Mucosa of descending colon (tissue), 3 donors: ENCODE measurements around the gene SMARCE1. TPM values are rescaled to one million over a fixed set of nuclear protein-coding genes. Genes with fewer than 3 reads are reported as not detected.

Experiments used
- ATAC-seq: fragments of 200-7000 bp; cut with Tn5 transposase; one replicate; pipeline ENCODE4 v1.9.1; 2020; ENCODE audit warnings: mild to moderate bottlenecking, moderate library complexity
- DNase-seq, 3 donors: peaks; one replicate each; pipeline ENCODE4 v3.0.0-alpha.2; 2020
- H3K36me3 ChIP-seq: fragments of 200-600 bp; one replicate; pipeline ENCODE4 v1.8.0; 2021; ENCODE audit warnings: low read depth, mild to moderate bottlenecking
- H3K4me1 ChIP-seq: fragments of 200-600 bp; one replicate; pipeline ENCODE4 v1.8.0; 2021; ENCODE audit warnings: low read depth, mild to moderate bottlenecking
- H3K4me3 ChIP-seq: fragments of 200-600 bp; one replicate; pipeline ENCODE4 v1.8.0; 2021; ENCODE audit warnings: mild to moderate bottlenecking
- H3K9me3 ChIP-seq: fragments of 200-600 bp; one replicate; pipeline ENCODE4 v1.8.0; 2021; ENCODE audit warnings: mild to moderate bottlenecking
- CTCF ChIP-seq: fragments of 200-600 bp; IDR thresholded peaks from one replicate; pipeline ENCODE4 v1.8.0; 2022; ENCODE audit warnings: antibody characterized with exemption, mild to moderate bottlenecking
- intact Hi-C, 2 donors: fragments of 100-400 bp; cut with DNase I in 1 of 2; cut with micrococcal nuclease in 1 of 2; formaldehyde crosslinking; loops; one replicate each; pipeline versions ENCODE4 v1.11.0 to v1.11.1; 2022; cut with DNase I, micrococcal nuclease
- long read RNA-seq, 2 donors: library from polyadenylated mRNA; unstranded; transcript quantifications; one replicate each; pipeline ENCODE4 v2.0.0, GENCODE V29; 2019 to 2021
- total RNA-seq, 3 donors: library from RNA; stranded (reverse); fragmentation: NEBNext Ultra II Directional in 2 of 3; extraction: Animal tissue kit (Norgen Biotek cat#: 25700) in 2 of 3; gene quantifications; one replicate each; pipeline versions ENCODE4 v1.2.1 to v1.2.4, GENCODE V29; 2021 to 2023
- donor health status: DM: no; HTN: no; CAD: no; lungs with moderate emphysema.
- donor health status: DM: no; HTN: no; CAD: no.
- donor health status: DM: no; HTN: yes; CAD: no.

Gene SMARCE1
- total RNA-seq, result 10 to 100 TPM; 72.0 to 93.8 (median 87.9) TPM
- long read RNA-seq, donor 1, full-length matches to known transcripts, result 48 of 53 reads
- long read RNA-seq, donor 1, partial matches to known transcripts, result 3 of 53 reads
- long read RNA-seq, donor 1, other reads (novel, unspliced or antisense), result 2 of 53 reads
- long read RNA-seq, donor 2, full-length matches to known transcripts, result 23 of 37 reads
- long read RNA-seq, donor 2, partial matches to known transcripts, result 13 of 37 reads
- long read RNA-seq, donor 2, other reads (novel, unspliced or antisense), result 1 of 37 reads

GRCh38 chr17:40647624-40648383 is at the start of gene SMARCE1:
Gene SMARCE1 (minus strand): TSS chr17:40647818. CDS start chr17:40645802, 2,016 bp downstream.
- Histone ChIP-seq H3K4me3 (peak within 1 kb of the TSS; percentile 78), H3K9me3 (no peaks in the 10 kb centered on the region), H3K4me1 (peaks cover 10% of the 10 kb centered on the region), H3K36me3 (no peaks in the 10 kb centered on the region)
- no peak for TF ChIP-seq CTCF
- DNase-seq, result peak; percentile 75 to 84 (median 80)
- intact Hi-C loops, result no loop called here
- ATAC-seq, result peak; percentile 93

- H3K36me3 ChIP-seq, result no peaks in the 10 kb centered on the region
- no peaks in the 10 kb centered on the region for H3K4me1 ChIP-seq
- no peak for DNase-seq
- no peak overlapping the region for H3K4me3 ChIP-seq
- H3K9me3 ChIP-seq, result no peaks in the 10 kb centered on the region
- intact Hi-C loops, result no loop called here
- no peak for ATAC-seq
- no peak for TF ChIP-seq CTCF
Measured at GRCh38 chr17:40697297-40697696, 49.7 kb upstream of the SMARCE1 start.

GRCh38 chr17:40696651-40697072 is 49.0 kb upstream of the SMARCE1 start:
- no peak for DNase-seq
- H3K9me3 ChIP-seq, result no peaks in the 10 kb centered on the region
- no peak for TF ChIP-seq CTCF

GRCh38 chr17:40695874-40696472 is 48.4 kb upstream of the SMARCE1 start:
- no peak for TF ChIP-seq CTCF
- Histone ChIP-seq H3K4me1 (no peaks in the 10 kb centered on the region), H3K9me3 (no peaks in the 10 kb centered on the region), H3K4me3 (no peak overlapping the region), H3K36me3 (no peaks in the 10 kb centered on the region)
- no peak for DNase-seq
- no peak for ATAC-seq
- intact Hi-C loops, result no loop called here

More at GRCh38 chr17:40696651-40697072, 49.0 kb upstream of the SMARCE1 start:
- H3K4me3 ChIP-seq, result no peak overlapping the region
- H3K4me1 ChIP-seq, result no peaks in the 10 kb centered on the region
- H3K36me3 ChIP-seq, result no peaks in the 10 kb centered on the region
- no peak for ATAC-seq
- intact Hi-C loops, result no loop called here

GRCh38 chr17:40694584-40694983 is 47.0 kb upstream of the SMARCE1 start:
- no peak for TF ChIP-seq CTCF
- intact Hi-C loops, result no loop called here
- Histone ChIP-seq H3K4me1 (no peaks in the 10 kb centered on the region), H3K9me3 (no peaks in the 10 kb centered on the region), H3K4me3 (no peak overlapping the region), H3K36me3 (no peaks in the 10 kb centered on the region)
- DNase-seq (no peak), ATAC-seq (no peak)
